ENCODE data around the gene UGT1A3.

GRCh38 chr2:233778030-233778429, 49.2 kb downstream of the UGT1A3 start, which contains the start of gene MROH2A:
- TF ChIP-seq CTCF (IDR thresholded peaks at IDR 0.05; ENCODE audit: insufficient read depth, low read length) (no peak), REST (IDR thresholded peaks at IDR 0.05; ENCODE audit: insufficient replicate concordance, low read depth) (no peak), POLR2AphosphoS5 (IDR thresholded peaks at IDR 0.05; ENCODE audit: low read depth) (no peak), SPI1 (IDR thresholded peaks at IDR 0.05; ENCODE audit: borderline replicate concordance, low read depth) (no peak), GABPA (IDR thresholded peaks at IDR 0.05; ENCODE audit: low read depth) (no peak)
